Regular cardiac myocyte (primary cell): Measurements from ENCODE around the gene YJU2. TPM values are rescaled to one million over a fixed set of nuclear protein-coding genes. Genes with fewer than 3 reads are reported as not detected.

Source experiments
- total RNA-seq: library from RNA; depleted of rRNA; stranded (reverse); fragments of >200 nt; gene quantifications from 2 replicates; pipeline ENCODE4 v1.2.3, GENCODE V29; 2014

YJU2 gene
- 9.0 and 16.1 TPM in 2 replicates for total RNA-seq

GRCh38 chr19:4246767-4247593 is at the start of gene YJU2:
Gene YJU2, plus strand, starts transcription at chr19:4247080. Its CDS starts 67 bp downstream, at chr19:4247147.

GRCh38 chr19:4229179-4229931 is 17.5 kb upstream of the YJU2 start, which contains the start of gene EBI3:
Gene EBI3, plus strand, starts transcription at chr19:4229523. Its CDS starts 28 bp downstream, at chr19:4229551.

GRCh38 chr19:4278419-4279266 is 31.8 kb downstream of the YJU2 start, which contains the start of gene SHD:
Gene SHD, plus strand, starts transcription at chr19:4279266. Its CDS starts 798 bp downstream, at chr19:4280064.

DNA sequence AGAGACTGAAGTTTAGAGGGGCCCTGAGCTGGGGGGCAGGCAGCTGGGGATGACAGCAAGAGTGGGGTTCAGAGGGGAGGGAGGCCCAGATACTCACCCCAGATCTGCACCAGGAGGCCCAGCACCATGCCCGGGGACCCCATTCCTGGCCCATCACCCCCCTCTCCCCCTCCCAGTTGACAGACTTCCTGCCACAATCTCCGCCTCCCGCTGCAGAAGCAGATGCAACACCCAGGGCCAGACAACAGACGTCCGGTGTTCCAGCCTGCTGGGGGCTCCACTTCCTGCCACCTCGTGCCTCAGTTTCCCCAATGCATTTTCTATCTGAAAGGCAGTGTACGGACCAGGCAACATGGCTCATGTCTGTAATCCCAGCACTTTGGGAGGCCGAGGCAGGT is 55.4 kb downstream of the YJU2 start, which contains the start of gene TMIGD2:
TSS of gene TMIGD2 (minus strand) at position 147 of the 398 bp plus-strand sequence. CDS start at position 143, 4 bp downstream.

DNA sequence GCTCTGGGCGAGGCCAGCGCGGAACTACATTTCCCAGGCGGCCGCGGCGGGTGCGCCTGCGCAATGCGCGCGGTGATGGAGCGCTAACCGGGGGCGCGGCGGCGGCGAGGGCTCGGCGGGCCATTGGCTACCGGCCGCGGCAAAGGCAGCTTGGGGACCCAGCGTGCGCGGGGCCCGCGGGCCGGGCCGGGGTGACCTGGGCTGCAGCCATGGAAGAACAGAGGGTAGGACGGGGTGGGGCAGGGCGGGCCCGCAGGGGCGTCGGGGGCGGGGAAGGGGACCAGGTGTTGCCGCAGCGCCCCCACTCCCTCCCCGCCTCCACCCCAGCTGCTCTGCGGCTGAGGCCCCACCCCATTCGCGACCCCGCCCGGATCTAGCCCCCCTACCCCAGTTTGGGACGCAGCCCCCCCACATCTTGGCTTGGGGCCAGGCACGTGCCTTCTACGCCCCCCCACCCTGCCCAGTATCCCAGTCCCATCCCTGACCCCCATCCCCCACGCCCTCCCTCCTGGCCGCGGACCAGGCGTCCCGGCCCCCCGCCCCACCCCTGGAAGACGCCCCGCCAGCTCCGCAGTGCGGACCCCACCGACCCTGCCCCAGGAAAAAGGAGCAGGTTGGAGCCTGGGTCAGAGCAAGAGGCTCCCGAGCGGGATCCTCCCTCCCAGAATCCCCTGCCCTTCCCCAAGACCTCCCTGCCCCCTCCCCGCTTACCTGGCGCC is 57.8 kb downstream of the YJU2 start, which contains the start of gene FSD1:
TSS of gene FSD1 (plus strand) at position 61 of the 719 bp plus-strand sequence. CDS start at position 210, 149 bp downstream.

Other genes starting within 250 kb of the YJU2 start
- 11.6 and 13.8 TPM in 2 replicates for gene PIAS4, start 239.3 kb upstream of the YJU2 start, total RNA-seq
- 15.8 and 19.7 TPM in 2 replicates for gene ZBTB7A, start 180.2 kb upstream of the YJU2 start, total RNA-seq
- gene MAP2K2, start 123.0 kb upstream of the YJU2 start, total RNA-seq: 98.9 and 112 TPM in 2 replicates
- not detected in 2 replicates for gene CREB3L3, start 93.4 kb upstream of the YJU2 start, total RNA-seq
- 9.0 and 16.3 TPM in 2 replicates for gene SIRT6, start 64.5 kb upstream of the YJU2 start, total RNA-seq
- 1.2 and 2.3 TPM in 2 replicates for gene ANKRD24, start 64.4 kb upstream of the YJU2 start, total RNA-seq
- gene EBI3, start 17.6 kb upstream of the YJU2 start, total RNA-seq: 0.19 and 0.28 TPM in 2 replicates
- gene SHD, start 32.2 kb downstream of the YJU2 start, total RNA-seq: not detected in 2 replicates
- gene TMIGD2, start 55.3 kb downstream of the YJU2 start, total RNA-seq: not detected in 2 replicates
- 4.5 and 12.8 TPM in 2 replicates for gene FSD1, start 57.5 kb downstream of the YJU2 start, total RNA-seq
- gene STAP2, start 91.7 kb downstream of the YJU2 start, total RNA-seq: 2.3 and 5.6 TPM in 2 replicates
- gene MPND, start 96.5 kb downstream of the YJU2 start, total RNA-seq: 3.8 and 4.5 TPM in 2 replicates
- gene SH3GL1, start 153.5 kb downstream of the YJU2 start, total RNA-seq: 25.7 and 56.7 TPM in 2 replicates
- gene CHAF1A, start 155.6 kb downstream of the YJU2 start, total RNA-seq: 3.9 and 33.7 TPM in 2 replicates
- gene UBXN6, start 210.7 kb downstream of the YJU2 start, total RNA-seq: 78.4 and 90.2 TPM in 2 replicates
- gene HDGFL2, start 225.2 kb downstream of the YJU2 start, total RNA-seq: 38.6 and 69.4 TPM in 2 replicates